GM12878 (cell line): ENCODE measurements around the gene DLAT. TPM values are rescaled to one million over a fixed set of nuclear protein-coding genes. Genes with fewer than 3 reads are reported as not detected.
A peak's percentile ranks its signal among the peaks of the same experiment; 100 is the strongest.

Experiments
- CHD2 ChIP-seq: IDR thresholded peaks from 2 replicates; pipeline ENCODE4 v1.6.1; 2011; ENCODE audit warnings: low read depth, low read length, improper control_type of control experiment, borderline replicate concordance
- HDAC6 ChIP-seq: fragments of 200-600 bp; sonication (generic); IDR thresholded peaks from one replicate; pipeline ENCODE4 v1.8.0; 2017; ENCODE audit warnings: antibody characterized with exemption; ENCODE audit not compliant: unreplicated experiment
- IRF4 ChIP-seq: IDR thresholded peaks from 2 replicates; pipeline ENCODE4 v1.6.1; 2011; ENCODE audit warnings: low read depth, low read length
- MTA3 ChIP-seq: IDR thresholded peaks from 2 replicates; pipeline ENCODE4 v1.6.1; 2012; ENCODE audit warnings: low read length, inconsistent platforms, borderline replicate concordance
- POLR2A ChIP-seq: IDR thresholded peaks from 2 replicates; pipeline ENCODE4 v1.6.1; 2011; ENCODE audit warnings: low read depth, mild to moderate bottlenecking, low read length
- RB1 ChIP-seq: fragments of 450-650 bp; formaldehyde crosslinking; IDR thresholded peaks from 2 replicates; pipeline ENCODE4 v1.6.1; 2017; ENCODE audit warnings: mild to moderate bottlenecking, borderline replicate concordance
- SPI1 ChIP-seq: IDR thresholded peaks from 2 replicates; pipeline ENCODE4 v1.6.1; 2011; ENCODE audit warnings: low read depth, mild to moderate bottlenecking, low read length, moderate library complexity, borderline replicate concordance; ENCODE audit not compliant: insufficient read depth
- TBL1XR1 ChIP-seq: IDR thresholded peaks from 2 replicates; pipeline ENCODE4 v1.6.1; 2012; ENCODE audit warnings: low read depth, low read length, improper control_type of control experiment
- ZZZ3 ChIP-seq: IDR thresholded peaks from 2 replicates; pipeline ENCODE4 v1.6.1; 2011; ENCODE audit warnings: low read depth; ENCODE audit not compliant: control insufficient read depth, insufficient read length
- polyA plus RNA-seq, 11 experiments: library from polyadenylated mRNA; depleted of rRNA in 4 of 11; unstranded in 6 of 11; stranded (reverse) in 5 of 11; fragments of >200 nt; fragmentation: Nextera tagmentation in 4 of 11; fragmentation: Illumina TruSeq in 1 of 11; extraction: Ambion mirVana in 4 of 11; extraction: Trizol in 1 of 11; gene quantifications; 1 replicate in 1 of 11; 2 replicates in 10 of 11; pipeline versions ENCODE4 v1.2.1 to v1.2.3, GENCODE V29; 2011 to 2016; ENCODE audit warnings: inconsistent platforms in 2 of 11, missing spikeins in 2 of 11, low read depth in 1 of 11
- total RNA-seq, 4 experiments: library from RNA; depleted of rRNA in 3 of 4; stranded (reverse); fragments of >200 nt in 3 of 4; fragmentation: Illumina TruSeq in 1 of 4; extraction: Trizol in 1 of 4; gene quantifications; 2 replicates each; pipeline versions ENCODE4 v1.2.1 to v1.2.3, GENCODE V29; 2013 to 2021
- TF ChIP-seq, protein P1 (sequence below), 3 experiments: IDR thresholded peaks in 2 of 3; conservative IDR thresholded peaks in 1 of 3; 2 replicates each; pipeline ENCODE4 v1.5.1; 2011; ENCODE audit warnings: low read depth in 3 of 3, low read length in 3 of 3, mild to moderate bottlenecking in 3 of 3, control low read depth in 2 of 3, moderate library complexity in 2 of 3, inconsistent platforms in 1 of 3, mixed read lengths in 1 of 3; ENCODE audit not compliant: control insufficient read depth in 2 of 3, insufficient read depth in 1 of 3; ENCODE audit errors: extremely low read depth in 1 of 3
- TF ChIP-seq, protein P2 (sequence below): fragments of 450-650 bp; IDR thresholded peaks from 2 replicates; pipeline ENCODE4 v1.6.1; 2017; ENCODE audit warnings: antibody characterized with exemption, mild to moderate bottlenecking, moderate library complexity
- TF ChIP-seq, protein P3 (sequence below): IDR thresholded peaks from 2 replicates; pipeline ENCODE4 v1.6.1; 2012; ENCODE audit warnings: low read depth, low read length, improper control_type of control experiment
- TF ChIP-seq, protein P4 (sequence below): fragments of 450-650 bp; IDR thresholded peaks from 2 replicates; pipeline ENCODE4 v1.6.1; 2017; ENCODE audit warnings: mild to moderate bottlenecking, moderate library complexity
- TF ChIP-seq, protein P5 (sequence below): fragments of 450-650 bp; conservative IDR thresholded peaks from 2 replicates; pipeline ENCODE4 v1.6.1; 2017; ENCODE audit warnings: mild to moderate bottlenecking, moderate library complexity
- TF ChIP-seq, protein P6 (sequence below): fragments of 150-350 bp; IDR thresholded peaks from 2 replicates; pipeline ENCODE4 v1.6.1; 2014; ENCODE audit warnings: mild to moderate bottlenecking, low read depth, low read length

DLAT gene
- total and polyA plus RNA-seq, 10 of the 15 experiments (the other 5 are each of a cell fraction or from before 2014, with no cell fraction given): 16.5 to 79.9 (median 43.8) TPM

DNA sequence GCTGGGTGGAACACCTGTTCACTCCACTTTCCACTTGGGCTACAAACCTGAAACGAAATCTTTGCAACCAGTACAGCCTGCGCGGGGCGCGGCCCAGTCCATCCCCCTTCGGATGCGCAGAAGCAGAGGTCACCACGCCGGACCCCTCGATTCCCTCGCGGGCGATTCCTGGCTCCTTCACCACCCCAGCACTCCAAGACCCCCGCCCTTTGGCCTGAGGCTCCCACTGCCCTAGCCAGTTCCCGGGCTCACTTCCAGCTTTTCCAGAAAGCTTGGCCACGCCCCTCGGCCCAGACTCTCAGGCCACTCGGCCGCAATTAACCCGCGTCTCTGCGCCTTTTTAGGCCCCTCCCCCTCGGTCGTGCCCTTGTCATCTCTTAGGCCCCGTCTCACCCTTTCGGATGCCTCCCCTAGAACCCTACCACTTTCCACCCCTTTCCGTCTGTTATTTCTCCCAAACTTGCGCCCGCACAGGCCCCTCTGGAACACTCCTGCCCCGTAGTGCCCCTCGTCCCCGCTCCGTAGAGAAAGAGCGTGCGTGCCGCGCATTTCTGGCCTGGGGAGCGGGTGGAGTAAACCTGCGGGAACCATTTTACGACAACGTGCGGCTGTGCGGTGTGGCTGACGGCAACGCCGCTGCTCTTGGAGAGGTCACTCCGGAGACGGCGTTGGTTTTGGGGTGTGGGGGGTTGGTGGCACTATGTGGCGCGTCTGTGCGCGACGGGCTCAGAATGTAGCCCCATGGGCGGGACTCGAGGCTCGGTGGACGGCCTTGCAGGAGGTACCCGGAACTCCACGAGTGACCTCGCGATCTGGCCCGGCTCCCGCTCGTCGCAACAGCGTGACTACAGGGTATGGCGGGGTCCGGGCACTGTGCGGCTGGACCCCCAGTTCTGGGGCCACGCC lies at the start of gene DLAT (continued):
- TF ChIP-seq, protein P1, sequence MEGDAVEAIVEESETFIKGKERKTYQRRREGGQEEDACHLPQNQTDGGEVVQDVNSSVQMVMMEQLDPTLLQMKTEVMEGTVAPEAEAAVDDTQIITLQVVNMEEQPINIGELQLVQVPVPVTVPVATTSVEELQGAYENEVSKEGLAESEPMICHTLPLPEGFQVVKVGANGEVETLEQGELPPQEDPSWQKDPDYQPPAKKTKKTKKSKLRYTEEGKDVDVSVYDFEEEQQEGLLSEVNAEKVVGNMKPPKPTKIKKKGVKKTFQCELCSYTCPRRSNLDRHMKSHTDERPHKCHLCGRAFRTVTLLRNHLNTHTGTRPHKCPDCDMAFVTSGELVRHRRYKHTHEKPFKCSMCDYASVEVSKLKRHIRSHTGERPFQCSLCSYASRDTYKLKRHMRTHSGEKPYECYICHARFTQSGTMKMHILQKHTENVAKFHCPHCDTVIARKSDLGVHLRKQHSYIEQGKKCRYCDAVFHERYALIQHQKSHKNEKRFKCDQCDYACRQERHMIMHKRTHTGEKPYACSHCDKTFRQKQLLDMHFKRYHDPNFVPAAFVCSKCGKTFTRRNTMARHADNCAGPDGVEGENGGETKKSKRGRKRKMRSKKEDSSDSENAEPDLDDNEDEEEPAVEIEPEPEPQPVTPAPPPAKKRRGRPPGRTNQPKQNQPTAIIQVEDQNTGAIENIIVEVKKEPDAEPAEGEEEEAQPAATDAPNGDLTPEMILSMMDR (IDR thresholded peaks at IDR 0.05 in 2 of 3, conservative IDR thresholded peaks at IDR 0.05 in 1 of 3; ENCODE audit: control insufficient read depth in 2 of 3, extremely low read depth in 1 of 3, insufficient read depth in 1 of 3, low read depth in 3 of 3, low read length in 3 of 3): no peak
- TF ChIP-seq HDAC6 (no peak), POLR2A (peak; percentile 91), SPI1 (no peak), CHD2 (peak; percentile 79), ZZZ3 (no peak), TBL1XR1 (peak; percentile 82), MTA3 (peak; percentile 31; the same call in 1 of the 2 replicates), RB1 (no peak; the same call in 1 of the 2 replicates), IRF4 (no peak)
- TF ChIP-seq, protein P2, sequence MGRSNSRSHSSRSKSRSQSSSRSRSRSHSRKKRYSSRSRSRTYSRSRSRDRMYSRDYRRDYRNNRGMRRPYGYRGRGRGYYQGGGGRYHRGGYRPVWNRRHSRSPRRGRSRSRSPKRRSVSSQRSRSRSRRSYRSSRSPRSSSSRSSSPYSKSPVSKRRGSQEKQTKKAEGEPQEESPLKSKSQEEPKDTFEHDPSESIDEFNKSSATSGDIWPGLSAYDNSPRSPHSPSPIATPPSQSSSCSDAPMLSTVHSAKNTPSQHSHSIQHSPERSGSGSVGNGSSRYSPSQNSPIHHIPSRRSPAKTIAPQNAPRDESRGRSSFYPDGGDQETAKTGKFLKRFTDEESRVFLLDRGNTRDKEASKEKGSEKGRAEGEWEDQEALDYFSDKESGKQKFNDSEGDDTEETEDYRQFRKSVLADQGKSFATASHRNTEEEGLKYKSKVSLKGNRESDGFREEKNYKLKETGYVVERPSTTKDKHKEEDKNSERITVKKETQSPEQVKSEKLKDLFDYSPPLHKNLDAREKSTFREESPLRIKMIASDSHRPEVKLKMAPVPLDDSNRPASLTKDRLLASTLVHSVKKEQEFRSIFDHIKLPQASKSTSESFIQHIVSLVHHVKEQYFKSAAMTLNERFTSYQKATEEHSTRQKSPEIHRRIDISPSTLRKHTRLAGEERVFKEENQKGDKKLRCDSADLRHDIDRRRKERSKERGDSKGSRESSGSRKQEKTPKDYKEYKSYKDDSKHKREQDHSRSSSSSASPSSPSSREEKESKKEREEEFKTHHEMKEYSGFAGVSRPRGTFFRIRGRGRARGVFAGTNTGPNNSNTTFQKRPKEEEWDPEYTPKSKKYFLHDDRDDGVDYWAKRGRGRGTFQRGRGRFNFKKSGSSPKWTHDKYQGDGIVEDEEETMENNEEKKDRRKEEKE: no peak
- TF ChIP-seq, protein P3, sequence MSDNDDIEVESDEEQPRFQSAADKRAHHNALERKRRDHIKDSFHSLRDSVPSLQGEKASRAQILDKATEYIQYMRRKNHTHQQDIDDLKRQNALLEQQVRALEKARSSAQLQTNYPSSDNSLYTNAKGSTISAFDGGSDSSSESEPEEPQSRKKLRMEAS: peak; percentile 88; the same call in 1 of the 2 replicates
- TF ChIP-seq, protein P4, sequence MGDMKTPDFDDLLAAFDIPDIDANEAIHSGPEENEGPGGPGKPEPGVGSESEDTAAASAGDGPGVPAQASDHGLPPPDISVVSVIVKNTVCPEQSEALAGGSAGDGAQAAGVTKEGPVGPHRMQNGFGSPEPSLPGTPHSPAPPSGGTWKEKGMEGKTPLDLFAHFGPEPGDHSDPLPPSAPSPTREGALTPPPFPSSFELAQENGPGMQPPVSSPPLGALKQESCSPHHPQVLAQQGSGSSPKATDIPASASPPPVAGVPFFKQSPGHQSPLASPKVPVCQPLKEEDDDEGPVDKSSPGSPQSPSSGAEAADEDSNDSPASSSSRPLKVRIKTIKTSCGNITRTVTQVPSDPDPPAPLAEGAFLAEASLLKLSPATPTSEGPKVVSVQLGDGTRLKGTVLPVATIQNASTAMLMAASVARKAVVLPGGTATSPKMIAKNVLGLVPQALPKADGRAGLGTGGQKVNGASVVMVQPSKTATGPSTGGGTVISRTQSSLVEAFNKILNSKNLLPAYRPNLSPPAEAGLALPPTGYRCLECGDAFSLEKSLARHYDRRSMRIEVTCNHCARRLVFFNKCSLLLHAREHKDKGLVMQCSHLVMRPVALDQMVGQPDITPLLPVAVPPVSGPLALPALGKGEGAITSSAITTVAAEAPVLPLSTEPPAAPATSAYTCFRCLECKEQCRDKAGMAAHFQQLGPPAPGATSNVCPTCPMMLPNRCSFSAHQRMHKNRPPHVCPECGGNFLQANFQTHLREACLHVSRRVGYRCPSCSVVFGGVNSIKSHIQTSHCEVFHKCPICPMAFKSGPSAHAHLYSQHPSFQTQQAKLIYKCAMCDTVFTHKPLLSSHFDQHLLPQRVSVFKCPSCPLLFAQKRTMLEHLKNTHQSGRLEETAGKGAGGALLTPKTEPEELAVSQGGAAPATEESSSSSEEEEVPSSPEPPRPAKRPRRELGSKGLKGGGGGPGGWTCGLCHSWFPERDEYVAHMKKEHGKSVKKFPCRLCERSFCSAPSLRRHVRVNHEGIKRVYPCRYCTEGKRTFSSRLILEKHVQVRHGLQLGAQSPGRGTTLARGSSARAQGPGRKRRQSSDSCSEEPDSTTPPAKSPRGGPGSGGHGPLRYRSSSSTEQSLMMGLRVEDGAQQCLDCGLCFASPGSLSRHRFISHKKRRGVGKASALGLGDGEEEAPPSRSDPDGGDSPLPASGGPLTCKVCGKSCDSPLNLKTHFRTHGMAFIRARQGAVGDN: peak; percentile 62; the same call in 1 of the 2 replicates
- TF ChIP-seq, protein P5, sequence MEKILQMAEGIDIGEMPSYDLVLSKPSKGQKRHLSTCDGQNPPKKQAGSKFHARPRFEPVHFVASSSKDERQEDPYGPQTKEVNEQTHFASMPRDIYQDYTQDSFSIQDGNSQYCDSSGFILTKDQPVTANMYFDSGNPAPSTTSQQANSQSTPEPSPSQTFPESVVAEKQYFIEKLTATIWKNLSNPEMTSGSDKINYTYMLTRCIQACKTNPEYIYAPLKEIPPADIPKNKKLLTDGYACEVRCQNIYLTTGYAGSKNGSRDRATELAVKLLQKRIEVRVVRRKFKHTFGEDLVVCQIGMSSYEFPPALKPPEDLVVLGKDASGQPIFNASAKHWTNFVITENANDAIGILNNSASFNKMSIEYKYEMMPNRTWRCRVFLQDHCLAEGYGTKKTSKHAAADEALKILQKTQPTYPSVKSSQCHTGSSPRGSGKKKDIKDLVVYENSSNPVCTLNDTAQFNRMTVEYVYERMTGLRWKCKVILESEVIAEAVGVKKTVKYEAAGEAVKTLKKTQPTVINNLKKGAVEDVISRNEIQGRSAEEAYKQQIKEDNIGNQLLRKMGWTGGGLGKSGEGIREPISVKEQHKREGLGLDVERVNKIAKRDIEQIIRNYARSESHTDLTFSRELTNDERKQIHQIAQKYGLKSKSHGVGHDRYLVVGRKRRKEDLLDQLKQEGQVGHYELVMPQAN: peak; percentile 57; the same call in 1 of the 2 replicates
- TF ChIP-seq, protein P6, sequence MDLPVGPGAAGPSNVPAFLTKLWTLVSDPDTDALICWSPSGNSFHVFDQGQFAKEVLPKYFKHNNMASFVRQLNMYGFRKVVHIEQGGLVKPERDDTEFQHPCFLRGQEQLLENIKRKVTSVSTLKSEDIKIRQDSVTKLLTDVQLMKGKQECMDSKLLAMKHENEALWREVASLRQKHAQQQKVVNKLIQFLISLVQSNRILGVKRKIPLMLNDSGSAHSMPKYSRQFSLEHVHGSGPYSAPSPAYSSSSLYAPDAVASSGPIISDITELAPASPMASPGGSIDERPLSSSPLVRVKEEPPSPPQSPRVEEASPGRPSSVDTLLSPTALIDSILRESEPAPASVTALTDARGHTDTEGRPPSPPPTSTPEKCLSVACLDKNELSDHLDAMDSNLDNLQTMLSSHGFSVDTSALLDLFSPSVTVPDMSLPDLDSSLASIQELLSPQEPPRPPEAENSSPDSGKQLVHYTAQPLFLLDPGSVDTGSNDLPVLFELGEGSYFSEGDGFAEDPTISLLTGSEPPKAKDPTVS: 0 out of 2 replicates have a peak, but pooled peaks have one; percentile 16
